Calu3 (cell line): ENCODE measurements around the gene CTDSPL2. TPM values are rescaled to one million over a fixed set of nuclear protein-coding genes. Genes with fewer than 3 reads are reported as not detected.
"Not testable (repeated sequence)": the region's sequence is repeated elsewhere in the genome, so short reads cannot be mapped to it uniquely, and the experiment has no call there.

Experiments used
- BruUV-seq: library from RNA; stranded (reverse); fragments of 400-500 nt; replicated peaks from 2 replicates; lab custom pipeline; 2021; lab: Mats Ljungman, UMichigan
- CTCF ChIA-PET: fragments of 300-600 bp; sonication (Branson Sonifier 250); formaldehyde crosslinking; loops from one replicate; lab custom pipeline; 2022; ENCODE audit warnings: antibody characterized with exemption; lab: Charles Lee
- DNase-seq: peaks from one replicate; pipeline ENCODE4 v3.0.0; 2022
- H3K27ac Mint-ChIP-seq: one replicate; pipeline ENCODE4 v1.8.0; 2022; ENCODE audit warnings: mixed read lengths; ENCODE audit not compliant: unreplicated experiment
- H3K27me3 Mint-ChIP-seq: one replicate; pipeline ENCODE4 v1.8.0; 2022; ENCODE audit warnings: mixed read lengths; ENCODE audit not compliant: unreplicated experiment
- H3K36me3 Mint-ChIP-seq: one replicate; pipeline ENCODE4 v1.8.0; 2022; ENCODE audit warnings: mild to moderate bottlenecking, moderate library complexity, mixed read lengths; ENCODE audit not compliant: insufficient read depth, unreplicated experiment
- H3K4me1 Mint-ChIP-seq: one replicate; pipeline ENCODE4 v1.8.0; 2022; ENCODE audit warnings: mild to moderate bottlenecking, low read depth, mixed read lengths; ENCODE audit not compliant: unreplicated experiment
- H3K4me3 Mint-ChIP-seq: one replicate; pipeline ENCODE4 v1.8.0; 2022; ENCODE audit warnings: mild to moderate bottlenecking, low read depth, moderate library complexity, mixed read lengths; ENCODE audit not compliant: unreplicated experiment
- H3K9me3 Mint-ChIP-seq: one replicate; pipeline ENCODE4 v1.8.0; 2022; ENCODE audit warnings: low read depth, mixed read lengths; ENCODE audit not compliant: unreplicated experiment
- CTCF ChIP-seq: fragments of 200-600 bp; IDR thresholded peaks from one replicate; pipeline ENCODE4 v1.8.0; 2022; ENCODE audit warnings: antibody characterized with exemption; ENCODE audit not compliant: unreplicated experiment
- intact Hi-C: fragments of 100-400 bp; cut with micrococcal nuclease; formaldehyde crosslinking; loops from one replicate; pipeline ENCODE4 v1.10.0; 2022; ENCODE audit not compliant: unreplicated experiment
- total RNA-seq: library from RNA; stranded (reverse); gene quantifications from 2 replicates; pipeline ENCODE4 v1.2.3, GENCODE V29; 2022

Gene CTDSPL2
- total RNA-seq, 1 experiment from 2014 or later: 38.0 TPM

- peaks cover 5% of the 10 kb centered on the region for H3K4me1 Mint-ChIP-seq
Observed at GRCh38 chr15:44529864-44530604, 102.6 kb downstream of the CTDSPL2 start.

GRCh38 chr15:44530653-44531052 lies 103.2 kb downstream of the CTDSPL2 start:
- H3K4me3 Mint-ChIP-seq: no peak overlapping the region
- DNase-seq: no peak
- H3K36me3 Mint-ChIP-seq: peaks cover 27% of the 10 kb centered on the region
- TF ChIP-seq CTCF: no peak
- CTCF ChIA-PET: no interaction called here
- no peaks in the 10 kb centered on the region for H3K27me3 Mint-ChIP-seq
- no TSS peak for BruUV-seq
- H3K4me1 Mint-ChIP-seq: peaks cover 5% of the 10 kb centered on the region
- intact Hi-C loops: no loop called here
- no peaks in the 10 kb centered on the region for H3K9me3 Mint-ChIP-seq
- H3K27ac Mint-ChIP-seq: no peak overlapping the region

More at GRCh38 chr15:44529864-44530604, 102.6 kb downstream of the CTDSPL2 start:
- no peak for DNase-seq
- H3K9me3 Mint-ChIP-seq: no peaks in the 10 kb centered on the region
- TF ChIP-seq CTCF: no peak
- TSS peak; percentile 36 for BruUV-seq
- peaks cover 21% of the 10 kb centered on the region for H3K36me3 Mint-ChIP-seq
- intact Hi-C loops: no loop called here
- H3K27ac Mint-ChIP-seq: no peak overlapping the region
- H3K4me3 Mint-ChIP-seq: no peak overlapping the region
- H3K27me3 Mint-ChIP-seq: no peaks in the 10 kb centered on the region
- CTCF ChIA-PET: no interaction called here

- H3K27ac Mint-ChIP-seq, intact Hi-C loops, H3K4me3 Mint-ChIP-seq, CTCF ChIA-PET, BruUV-seq, H3K27me3 Mint-ChIP-seq, DNase-seq, H3K9me3 Mint-ChIP-seq, H3K4me1 Mint-ChIP-seq: not testable (repeated sequence)
- peaks cover 43% of the 10 kb centered on the region for H3K36me3 Mint-ChIP-seq
Observed at GRCh38 chr15:44532275-44532674, 104.8 kb downstream of the CTDSPL2 start.

- intact Hi-C loops: no loop called here
- no peaks in the 10 kb centered on the region for H3K9me3 Mint-ChIP-seq
- peaks cover 48% of the 10 kb centered on the region for H3K36me3 Mint-ChIP-seq
- BruUV-seq: no TSS peak
- no peak overlapping the region for H3K27ac Mint-ChIP-seq
- H3K27me3 Mint-ChIP-seq: no peaks in the 10 kb centered on the region
- DNase-seq: no peak
- H3K4me3 Mint-ChIP-seq: no peak overlapping the region
- CTCF ChIA-PET: no interaction called here
- peaks cover 1% of the 10 kb centered on the region for H3K4me1 Mint-ChIP-seq
- no peak for TF ChIP-seq CTCF
Observed at GRCh38 chr15:44532689-44533088, 105.3 kb downstream of the CTDSPL2 start.

GRCh38 chr15:44535092-44535491 lies 107.7 kb downstream of the CTDSPL2 start:
- no peak for DNase-seq
- no peaks in the 10 kb centered on the region for H3K27me3 Mint-ChIP-seq
- CTCF ChIA-PET: no interaction called here
- H3K27ac Mint-ChIP-seq: no peak overlapping the region
- no peaks in the 10 kb centered on the region for H3K9me3 Mint-ChIP-seq
- H3K4me1 Mint-ChIP-seq: no peaks in the 10 kb centered on the region
- peak overlapping the region; percentile 86 for H3K4me3 Mint-ChIP-seq
- H3K36me3 Mint-ChIP-seq: peaks cover 55% of the 10 kb centered on the region
- TF ChIP-seq CTCF: no peak
- intact Hi-C loops: no loop called here
- no TSS peak for BruUV-seq
